RCC 7860 (cell line): ENCODE data around the gene MAEA.

Experiments used
- DNase-seq: peaks from one replicate; pipeline ENCODE4 v3.0.0-alpha.2; 2015; ENCODE audit warnings: low spot score
- FAIRE-seq: peaks from 2 replicates; lab custom pipeline; 2012; peaks lifted over from hg19 to GRCh38; lab: Jason Lieb, UNC

Gene MAEA

DNA sequence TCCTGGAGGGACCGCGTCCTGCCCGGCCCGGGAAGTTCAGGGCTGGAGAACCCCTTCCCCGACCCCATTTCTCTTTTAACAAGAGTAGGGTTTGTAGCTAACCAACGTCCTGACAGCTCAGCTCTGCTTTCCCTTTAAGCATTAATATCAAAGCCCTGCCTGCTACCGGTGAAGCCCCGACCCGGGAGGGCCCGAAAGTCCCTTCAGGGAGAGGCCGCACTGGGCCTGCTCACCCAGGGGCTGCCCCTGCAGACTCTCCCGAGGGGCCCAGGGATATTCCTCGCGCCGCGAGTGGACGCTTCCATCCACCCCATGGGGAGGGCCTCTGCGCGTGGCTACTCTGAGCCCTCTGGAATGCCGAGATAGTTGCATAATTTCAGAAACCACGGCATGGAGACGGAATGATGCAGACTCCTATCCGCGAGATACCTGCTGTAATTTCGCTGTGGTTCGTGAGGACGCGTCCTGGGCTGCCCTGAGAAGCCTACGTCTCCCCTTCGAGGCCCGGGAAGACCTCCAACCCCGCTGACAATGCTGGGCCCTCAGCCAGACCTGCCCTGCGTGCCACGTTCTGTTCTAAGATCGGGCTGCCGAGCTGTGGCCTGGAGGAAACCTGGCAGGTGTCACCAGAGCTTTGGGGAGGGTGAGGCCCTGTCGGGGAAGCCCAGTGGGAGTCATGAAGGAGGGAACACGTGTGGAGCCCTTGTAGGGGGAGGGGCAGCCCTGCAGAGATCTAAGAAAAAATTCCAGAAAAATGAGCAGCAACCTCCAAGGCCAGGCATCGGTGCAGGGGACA, 39.8 kb upstream of the MAEA start:
- DNase-seq, result no peak

DNA sequence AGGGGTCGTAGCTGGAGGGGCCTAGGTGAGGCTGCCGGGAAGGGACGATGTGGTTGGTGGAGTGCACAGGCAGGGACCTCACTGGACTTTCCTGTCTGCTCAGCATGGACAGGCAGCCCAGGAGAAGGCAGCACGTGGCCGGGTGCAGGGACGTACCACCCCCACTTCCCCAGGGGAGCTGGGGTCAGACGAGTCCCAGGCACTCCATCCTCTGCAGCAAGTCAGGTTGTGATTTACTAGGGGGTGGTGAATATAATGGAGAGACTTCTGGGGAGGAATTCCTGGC, 39.2 kb upstream of the MAEA start:
- DNase-seq, result no peak
- FAIRE-seq, result no peak

More for the DNA sequence above, 39.8 kb upstream of the MAEA start:
- FAIRE-seq, result no peak

DNA sequence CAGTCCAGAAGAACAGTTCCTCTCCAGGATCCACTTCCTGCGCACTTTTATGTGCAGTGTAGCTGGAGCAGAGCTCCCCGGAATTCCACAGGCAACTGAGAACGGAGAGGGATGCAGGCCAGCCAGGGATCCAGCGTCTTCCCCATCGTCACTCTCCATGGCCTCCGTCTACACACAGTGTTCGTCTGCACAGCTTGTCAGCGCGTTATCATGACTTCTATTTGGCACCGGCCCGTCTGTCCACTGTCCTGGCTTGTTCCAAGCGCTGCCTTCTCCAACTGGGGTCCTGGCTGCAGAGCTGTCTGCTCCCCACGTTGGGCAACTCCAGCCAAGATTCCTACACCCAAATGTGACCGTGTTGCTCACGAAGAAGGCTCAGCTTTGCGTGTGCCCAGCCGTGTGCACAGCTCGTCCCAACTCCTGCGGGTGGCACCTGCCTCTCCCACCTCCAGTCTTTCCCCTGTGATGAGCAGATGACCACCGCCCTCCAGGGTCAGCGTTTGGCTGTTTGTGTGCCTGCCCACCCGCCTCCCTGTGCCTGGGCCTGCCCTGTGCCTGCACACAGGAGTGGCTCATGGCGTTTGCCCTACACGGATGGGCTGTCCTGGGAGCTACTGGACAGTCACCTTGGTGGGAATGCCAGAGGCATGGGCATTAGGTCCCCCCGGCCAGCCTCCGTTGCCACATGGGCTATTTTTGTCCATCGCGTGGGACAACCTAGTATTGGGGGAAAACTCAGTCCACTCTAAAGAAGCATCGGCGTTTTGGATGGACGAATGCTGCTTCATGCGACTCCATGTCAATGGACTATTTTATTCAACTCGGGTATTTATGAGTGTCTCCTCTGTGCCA, 38.5 kb upstream of the MAEA start:
- no peak for DNase-seq
- no peak for FAIRE-seq

DNA sequence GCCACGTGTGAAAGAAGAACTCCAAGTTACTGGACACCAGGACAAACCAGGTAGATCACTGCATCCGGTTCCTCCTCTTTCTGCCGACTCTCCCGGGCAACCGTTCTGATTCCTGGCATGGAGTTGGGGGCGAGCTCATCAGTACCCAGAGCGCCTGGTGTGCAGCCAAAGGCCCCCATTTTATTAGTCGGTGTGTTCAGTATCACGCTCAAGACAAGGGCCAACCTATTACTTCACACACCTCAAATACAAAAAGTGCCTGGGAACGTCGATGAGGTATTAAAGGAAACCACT, 38.0 kb upstream of the MAEA start:
- FAIRE-seq, result no peak
- no peak for DNase-seq

DNA sequence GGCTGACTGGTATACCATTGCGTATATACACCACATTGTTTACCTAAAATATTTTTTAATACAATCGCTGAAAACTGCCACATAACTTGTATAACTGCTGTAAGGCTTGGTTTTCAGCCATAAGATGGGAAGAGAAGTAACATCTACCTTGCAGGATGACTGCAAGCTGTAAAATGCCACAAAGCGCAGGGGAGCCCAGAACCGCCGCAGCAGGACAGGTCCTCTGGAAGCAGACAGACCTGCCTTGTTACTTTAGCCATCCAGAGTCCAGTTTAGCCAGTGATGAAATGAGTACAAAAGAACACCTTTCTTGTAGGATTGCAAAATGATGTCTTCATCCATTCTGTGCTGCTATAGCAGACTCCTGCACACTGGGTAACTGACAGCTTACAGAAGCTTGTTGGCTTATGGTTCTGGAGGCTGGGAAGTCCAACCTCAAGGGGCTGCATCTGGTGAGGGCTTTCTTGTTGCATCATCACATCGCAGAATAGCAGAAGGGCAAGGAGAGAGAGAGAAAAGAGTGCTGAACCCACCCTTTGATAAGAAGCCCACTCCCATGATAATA, 36.7 kb upstream of the MAEA start:
- FAIRE-seq, result no peak

DNA sequence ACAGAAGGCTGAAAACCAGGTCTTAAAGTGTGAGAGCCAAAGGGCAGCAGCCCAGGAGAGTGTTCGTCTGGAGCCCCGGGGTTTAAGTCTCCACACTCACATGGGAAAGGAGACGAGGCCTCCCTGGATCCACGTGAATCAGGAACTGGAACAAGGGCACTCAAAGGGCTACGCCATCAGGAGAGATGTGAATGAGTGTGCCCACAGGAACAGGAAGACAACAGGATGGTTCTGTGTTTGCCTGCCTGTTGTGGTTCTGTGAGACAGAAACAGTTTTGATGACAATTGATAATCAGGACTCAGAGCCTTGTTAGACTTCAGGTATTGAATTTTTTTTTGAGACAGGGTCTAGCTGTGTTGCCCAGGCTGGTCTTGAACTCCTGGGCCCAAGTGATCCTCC, 35.9 kb upstream of the MAEA start:
- DNase-seq, result no peak
- FAIRE-seq, result no peak

More for the DNA sequence above, 36.7 kb upstream of the MAEA start:
- DNase-seq, result no peak

DNA sequence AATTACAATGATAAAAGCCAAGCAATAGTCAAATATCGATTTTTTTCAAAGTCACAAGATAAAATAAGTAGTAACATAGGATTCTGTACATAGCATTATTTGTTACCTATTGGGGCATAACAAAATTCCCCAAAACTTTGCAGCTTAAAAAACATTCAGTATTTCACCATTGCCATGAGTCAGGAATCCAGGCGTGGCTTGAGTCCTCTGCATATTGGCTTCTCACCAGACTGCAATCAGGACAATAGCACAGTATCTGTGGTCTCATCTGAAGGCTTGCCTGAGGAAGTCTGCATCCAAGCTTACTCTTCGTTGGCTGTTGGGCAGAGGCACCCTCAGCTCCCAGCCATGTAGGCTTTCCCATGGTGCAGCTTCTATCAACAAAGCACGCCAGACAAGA, 34.5 kb upstream of the MAEA start:
- DNase-seq (no peak), FAIRE-seq (no peak)

DNA sequence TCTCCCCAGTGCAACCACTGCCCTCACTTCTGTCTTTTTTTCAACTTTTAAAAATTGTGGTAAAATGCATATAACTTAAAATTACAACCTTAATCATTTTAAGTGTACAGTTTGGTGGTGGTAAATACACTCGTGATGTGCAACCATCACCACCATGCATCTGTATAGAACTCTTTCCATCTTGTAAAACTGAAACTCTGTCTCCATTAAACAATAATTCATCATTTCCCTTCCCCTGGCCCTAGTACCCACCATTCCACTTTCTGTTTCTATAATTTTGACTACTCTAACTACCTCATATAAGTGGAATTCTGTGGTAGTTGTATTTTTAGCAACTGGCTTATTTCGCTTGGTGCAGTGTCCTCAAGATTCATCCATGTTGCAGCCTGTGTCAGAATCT, 34.0 kb upstream of the MAEA start:
- DNase-seq (no peak), FAIRE-seq (no peak)

DNA sequence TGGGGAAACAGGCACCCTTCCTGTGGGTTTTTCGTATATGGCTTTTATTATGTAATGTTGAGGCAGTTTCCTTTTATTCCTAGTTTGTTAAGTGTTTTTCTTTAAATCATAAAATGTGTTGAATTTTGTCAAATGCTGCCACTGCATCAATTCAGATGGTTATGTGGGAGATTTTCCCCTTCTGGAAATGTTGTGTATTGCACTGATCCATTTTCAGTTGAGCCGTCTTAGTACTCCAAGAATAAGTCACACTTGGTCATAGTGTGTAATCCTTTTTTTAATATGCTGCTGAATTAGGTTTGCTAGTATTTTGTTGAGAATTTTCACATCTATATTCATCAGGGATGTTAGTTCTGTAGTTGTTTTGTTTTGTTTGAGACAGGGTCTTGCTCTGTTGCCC, 31.2 kb upstream of the MAEA start:
- FAIRE-seq, result no peak

DNA sequence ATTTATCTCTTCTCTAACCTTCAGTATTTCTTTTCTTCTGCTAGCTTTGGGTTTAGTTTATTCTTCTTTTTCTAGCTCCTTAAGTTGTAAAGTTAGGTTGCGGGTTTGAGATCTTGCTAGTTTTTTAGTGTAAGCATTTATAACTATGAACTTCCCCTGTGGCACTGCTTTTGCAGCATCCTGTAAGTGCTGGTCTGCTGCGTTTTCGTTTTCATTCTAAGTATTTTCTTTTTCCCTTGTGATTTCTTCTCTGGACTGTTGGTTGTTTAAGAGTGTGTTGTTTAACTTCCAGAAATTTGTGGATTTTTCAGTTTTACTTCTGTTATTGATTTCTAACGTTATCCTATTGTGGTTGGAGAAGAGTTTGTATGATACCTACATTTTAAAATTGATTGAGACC, 29.7 kb upstream of the MAEA start:
- DNase-seq (no peak), FAIRE-seq (no peak)

More for the DNA sequence above, 31.2 kb upstream of the MAEA start:
- no peak for DNase-seq

DNA sequence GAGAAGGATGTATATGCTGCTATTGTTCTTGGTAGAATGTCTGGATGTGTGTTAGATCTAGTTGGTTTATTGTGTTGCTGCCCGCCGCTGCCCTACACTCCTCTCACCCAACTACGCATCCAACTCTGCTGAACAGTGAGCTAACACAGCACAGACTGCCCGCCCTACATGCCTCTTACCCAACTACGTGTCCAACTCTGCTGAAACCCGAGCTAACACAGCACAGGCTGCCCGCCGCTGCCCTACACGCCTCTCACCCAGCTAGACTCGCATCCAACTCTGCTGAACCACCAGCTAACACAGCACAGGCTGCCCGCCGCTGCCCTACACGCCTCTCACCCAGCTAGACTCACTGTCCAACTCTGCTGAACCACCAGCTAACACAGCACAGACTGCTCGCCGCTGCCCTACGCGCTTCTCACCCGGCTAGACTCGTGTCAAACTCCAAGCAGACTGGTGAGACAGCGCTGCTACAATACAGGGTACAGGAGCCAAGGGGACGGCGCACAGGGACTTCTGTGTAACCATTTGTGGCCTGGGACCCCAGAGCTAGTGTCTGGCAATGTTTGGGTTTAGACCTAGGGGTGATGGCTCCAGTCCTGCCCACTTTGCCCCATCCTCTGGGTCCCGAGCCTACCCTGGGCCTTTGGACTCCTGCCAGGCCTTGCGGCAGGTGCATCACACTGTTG, 29.1 kb upstream of the MAEA start:
- DNase-seq (no peak), FAIRE-seq (no peak)

DNA sequence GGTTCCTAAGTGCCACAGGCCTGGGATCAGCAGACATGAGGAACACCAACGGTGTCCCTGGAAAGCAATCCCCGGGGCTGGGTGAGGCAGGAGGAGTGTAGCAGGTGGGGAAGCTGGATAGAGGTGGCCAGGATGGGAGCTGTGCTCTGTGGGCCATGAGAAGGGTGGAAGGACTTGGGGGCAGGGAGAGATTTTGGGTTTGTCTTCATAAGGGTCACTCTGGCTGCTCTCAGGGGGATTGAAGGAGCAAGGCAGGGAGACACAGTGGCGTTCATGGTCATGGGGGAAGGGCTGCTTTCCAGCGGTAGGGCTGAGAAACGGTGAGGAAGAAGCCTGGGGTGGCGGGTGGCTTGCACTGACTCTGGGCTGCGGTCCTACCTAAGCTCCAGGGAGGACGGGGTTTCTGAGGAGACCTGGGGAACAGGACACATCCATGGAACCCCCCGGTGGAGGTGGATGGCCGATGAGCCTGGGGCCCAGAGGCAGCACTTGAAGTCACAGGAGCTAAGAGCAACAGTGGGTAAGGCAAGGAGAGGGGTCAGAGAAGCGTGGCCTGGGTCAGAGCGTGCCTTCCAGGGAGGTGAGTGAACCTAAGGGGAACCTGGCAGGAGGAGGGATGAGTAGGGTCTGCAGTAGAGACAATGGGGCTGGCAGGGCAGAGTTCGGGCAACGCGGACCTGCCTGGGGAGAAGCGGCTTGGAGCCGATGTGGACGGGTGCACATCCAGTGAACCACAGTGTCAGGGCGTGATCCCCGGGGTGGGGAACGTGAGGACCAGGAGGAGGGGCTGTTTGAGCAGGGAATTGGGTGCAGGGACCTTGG, 28.4 kb upstream of the MAEA start:
- no peak for DNase-seq
- FAIRE-seq, result no peak

DNA sequence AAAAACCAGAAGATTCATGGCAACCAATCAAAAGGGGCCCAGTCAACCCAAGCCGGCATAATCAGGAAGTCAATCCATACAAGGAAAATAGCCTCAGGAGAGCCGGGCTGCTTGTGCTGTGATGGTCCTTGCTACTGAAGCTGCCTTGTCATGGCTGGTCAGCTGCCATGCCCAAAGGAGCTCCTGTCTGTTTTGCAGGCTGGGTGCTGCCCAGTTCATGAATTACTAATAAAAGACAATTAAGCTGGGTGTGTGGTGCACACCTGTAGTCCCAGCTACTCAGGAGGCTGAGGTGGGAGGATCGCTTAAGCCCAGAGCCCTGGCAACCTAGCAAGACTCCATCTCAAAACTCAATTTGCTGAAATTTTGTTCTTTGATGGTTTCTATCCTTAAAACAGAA, 24.7 kb upstream of the MAEA start:
- DNase-seq (no peak), FAIRE-seq (no peak)

DNA sequence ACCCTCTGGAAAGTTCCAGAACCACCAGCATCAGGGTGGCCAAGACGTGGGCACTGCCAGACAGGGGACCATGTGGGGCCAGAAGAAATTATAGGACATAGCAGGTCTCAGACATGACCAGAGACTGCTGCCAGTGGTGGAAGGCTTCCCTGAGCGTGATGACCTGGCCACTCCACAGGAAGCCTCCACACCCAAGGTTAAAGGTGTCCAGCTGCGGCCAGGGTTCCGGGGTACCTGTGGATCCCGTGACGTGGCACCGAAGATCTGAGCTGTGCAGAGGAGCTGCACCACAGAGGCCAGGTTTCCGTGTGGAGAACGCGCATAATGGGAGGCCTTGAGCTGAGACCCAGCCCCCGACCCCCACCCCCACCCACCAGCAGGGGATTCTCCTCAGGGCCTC, 24.3 kb upstream of the MAEA start:
- FAIRE-seq, result no peak
- no peak for DNase-seq

DNA sequence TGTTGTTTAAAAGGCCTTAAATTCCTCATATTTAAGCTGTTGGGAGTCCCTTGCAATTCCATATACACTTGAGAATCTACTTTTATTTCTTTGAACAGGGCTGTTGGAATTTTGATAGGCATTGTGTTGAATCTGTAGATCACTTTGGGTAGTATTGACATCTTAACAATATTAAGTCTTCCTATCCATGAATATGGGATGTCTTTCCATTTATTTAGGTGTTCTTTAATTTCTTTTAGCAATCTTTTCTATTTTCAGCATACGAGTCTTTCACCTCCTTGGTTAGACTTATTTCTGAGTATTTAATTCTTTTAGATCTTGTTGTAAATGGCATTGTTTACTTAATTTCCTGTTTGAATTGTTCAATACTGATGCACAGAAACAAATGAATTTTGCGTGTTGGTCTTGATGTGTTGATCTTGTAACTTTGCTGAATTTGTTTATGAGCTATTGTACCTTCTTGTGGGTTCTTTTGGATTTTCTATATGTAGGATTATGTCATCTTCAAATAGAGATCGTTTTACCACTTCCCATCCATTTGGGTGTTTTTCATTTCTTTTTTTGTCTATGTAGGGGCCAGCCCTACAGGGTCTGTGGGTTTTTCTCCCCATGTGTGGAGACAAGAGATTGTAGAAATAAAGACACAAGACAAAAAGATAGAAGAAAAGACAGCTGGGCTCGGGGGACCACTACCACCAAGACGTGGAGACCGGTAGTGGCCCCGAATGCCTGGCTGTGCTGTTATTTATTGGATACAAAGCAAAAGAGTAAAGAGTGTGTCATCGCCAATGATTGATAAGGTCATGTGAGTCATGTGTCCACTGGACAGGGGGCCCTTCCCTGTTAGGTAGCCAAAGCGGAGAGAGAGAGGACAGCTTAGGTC, 22.6 kb upstream of the MAEA start:
- no peak for FAIRE-seq
- DNase-seq, result no peak

DNA sequence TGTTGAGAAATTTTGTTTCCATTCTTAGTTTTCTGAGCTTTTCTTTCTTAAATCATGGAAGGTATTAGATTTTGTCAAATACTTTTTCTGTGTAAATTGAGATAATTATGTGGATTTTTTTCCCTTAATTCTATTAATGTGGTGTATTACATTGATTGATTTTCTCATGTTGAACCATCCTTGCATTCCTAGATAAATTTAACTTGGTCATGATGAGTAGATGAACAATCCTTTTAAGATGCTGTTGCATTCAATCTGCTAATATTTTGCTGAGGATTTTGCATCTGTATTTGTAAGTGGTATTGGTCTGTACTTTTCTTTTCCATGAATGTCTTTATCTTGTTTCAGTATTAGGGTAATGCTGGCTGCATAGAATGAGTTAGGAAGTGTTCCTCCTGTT, 20.5 kb upstream of the MAEA start:
- FAIRE-seq, result no peak

DNA sequence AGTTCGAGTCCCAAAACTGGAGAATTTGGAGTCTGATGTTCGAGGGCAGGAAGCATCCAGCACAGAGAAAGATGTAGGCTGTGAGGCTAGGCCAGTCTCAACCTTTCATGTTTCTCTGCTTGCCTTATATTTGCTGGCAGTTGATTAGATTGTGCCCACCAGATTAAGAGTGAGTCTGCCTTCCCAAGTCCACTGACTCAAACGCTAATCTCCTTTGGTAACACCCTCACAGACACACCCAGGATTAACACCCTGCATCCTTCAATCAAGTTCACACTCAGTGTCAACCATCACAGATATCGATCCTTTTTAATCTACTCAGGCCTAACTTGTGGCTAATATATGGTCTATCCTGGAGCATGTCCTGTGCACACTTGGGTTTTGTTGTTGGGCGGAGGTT, 18.0 kb upstream of the MAEA start:
- DNase-seq (no peak), FAIRE-seq (no peak)

More for the DNA sequence above, 20.5 kb upstream of the MAEA start:
- no peak for DNase-seq

DNA sequence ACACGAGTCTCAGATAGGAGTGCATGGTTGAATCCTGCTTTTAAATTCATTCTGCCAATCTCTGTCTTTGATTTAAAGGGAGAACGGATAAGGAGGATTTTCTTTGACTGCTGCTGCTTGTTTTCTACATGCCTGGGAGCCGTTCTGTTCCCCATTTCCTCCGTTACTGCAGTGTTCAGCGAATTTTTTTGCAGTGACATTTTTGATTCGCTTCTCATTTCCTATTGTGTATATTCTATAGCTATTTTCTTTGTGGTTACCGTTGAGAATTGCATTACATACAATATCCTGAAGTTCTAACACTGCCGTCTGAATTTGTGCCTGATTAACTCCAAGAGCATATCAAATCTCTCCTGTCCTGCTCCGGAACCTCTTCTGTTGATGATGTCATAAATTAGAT, 14.8 kb upstream of the MAEA start:
- DNase-seq (no peak), FAIRE-seq (no peak)

DNA sequence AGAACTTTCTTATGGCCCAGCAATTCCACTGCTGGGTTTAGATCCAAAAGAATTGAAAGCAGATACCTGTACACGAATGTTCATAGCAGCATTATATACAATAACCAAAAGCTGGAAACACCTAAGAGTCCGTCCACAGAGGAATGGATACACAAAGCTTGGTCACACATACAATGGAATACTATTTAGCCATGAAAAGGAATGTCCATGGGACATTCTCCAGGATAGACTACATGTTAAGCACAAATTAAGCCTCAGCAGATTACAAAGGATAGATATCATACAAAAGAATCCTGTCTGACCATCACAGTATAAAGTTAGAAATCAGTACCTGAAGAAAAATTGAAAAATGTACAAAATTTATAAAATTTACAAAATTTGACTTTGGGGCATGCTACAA, 12.7 kb upstream of the MAEA start:
- DNase-seq, result no peak
- no peak for FAIRE-seq
